Dedifferentiated amniotic fluid mesenchymal stem cell (primary cell): ENCODE measurements around the gene DDAH1.
"Not testable (repeated sequence)": the region's sequence is repeated elsewhere in the genome, so short reads cannot be mapped to it uniquely, and the experiment has no call there.

Experiments used
- DNase-seq: peaks from one replicate; pipeline ENCODE4 v3.0.0-alpha.2; 2016; ENCODE audit errors: extremely low spot score

DDAH1 gene

GRCh38 chr1:85470130-85470529 lies 5.2 kb upstream of the DDAH1 start:
- DNase-seq: not testable (repeated sequence)

GRCh38 chr1:85467929-85468540 lies 3.1 kb upstream of the DDAH1 start:
- DNase-seq: no peak

- no peak for DNase-seq
Measured at GRCh38 chr1:85467036-85467435, 2.1 kb upstream of the DDAH1 start.

GRCh38 chr1:85465786-85466134 lies 801 bp upstream of the DDAH1 start:
- DNase-seq: no peak

GRCh38 chr1:85464497-85465098 lies 361 bp downstream of the DDAH1 start:
- peak; percentile 41 for DNase-seq

- peak; percentile 67 for DNase-seq
Measured at GRCh38 chr1:85463731-85464496, 1.0 kb downstream of the DDAH1 start.

GRCh38 chr1:85462931-85463649 lies 1.9 kb downstream of the DDAH1 start:
- DNase-seq: no peak

- peak; percentile 51 for DNase-seq
Measured at GRCh38 chr1:85461216-85461918, 3.6 kb downstream of the DDAH1 start.

GRCh38 chr1:85460555-85461088 lies 4.3 kb downstream of the DDAH1 start:
- DNase-seq: no peak

- DNase-seq: no peak
Measured at GRCh38 chr1:85459290-85459689, 5.7 kb downstream of the DDAH1 start.

- no peak for DNase-seq
Measured at GRCh38 chr1:85454214-85454613, 10.7 kb downstream of the DDAH1 start.

GRCh38 chr1:85453640-85454194 lies 11.2 kb downstream of the DDAH1 start:
- DNase-seq: no peak

- no peak for DNase-seq
Measured at GRCh38 chr1:85452948-85453347, 12.0 kb downstream of the DDAH1 start.

GRCh38 chr1:85451236-85451830 lies 13.6 kb downstream of the DDAH1 start:
- no peak for DNase-seq

GRCh38 chr1:85450832-85451231 lies 14.1 kb downstream of the DDAH1 start:
- DNase-seq: no peak

GRCh38 chr1:85449356-85449755 lies 15.6 kb downstream of the DDAH1 start:
- DNase-seq: no peak

- no peak for DNase-seq
Measured at GRCh38 chr1:85448358-85448757, 16.6 kb downstream of the DDAH1 start.

- DNase-seq: no peak
Measured at GRCh38 chr1:85447006-85447943, 17.7 kb downstream of the DDAH1 start.

- DNase-seq: no peak
Measured at GRCh38 chr1:85445906-85446305, 19.1 kb downstream of the DDAH1 start.

- no peak for DNase-seq
Measured at GRCh38 chr1:85444381-85444780, 20.6 kb downstream of the DDAH1 start.
